ENCODE measurements around the gene CHAMP1.

- TF ChIP-seq SNAI2 (CRISPR knock-in tag; IDR thresholded peaks at IDR 0.05) (no peak), TSHZ2 (CRISPR knock-in tag; IDR thresholded peaks at IDR 0.05) (no peak), ZFP30 (CRISPR knock-in tag; IDR thresholded peaks at IDR 0.05) (no peak), PPARA (CRISPR knock-in tag; IDR thresholded peaks at IDR 0.05; ENCODE audit: borderline replicate concordance) (no peak), RARB (CRISPR knock-in tag; IDR thresholded peaks at IDR 0.05) (no peak), CREB5 (CRISPR knock-in tag; IDR thresholded peaks at IDR 0.05; ENCODE audit: low read depth) (no peak), POU6F1 (CRISPR knock-in tag; IDR thresholded peaks at IDR 0.05; ENCODE audit: borderline replicate concordance, low read depth) (no peak), ZNF70 (CRISPR knock-in tag; IDR thresholded peaks at IDR 0.05) (no peak), CSRNP3 (CRISPR knock-in tag; IDR thresholded peaks at IDR 0.05) (no peak), PATZ1 (CRISPR knock-in tag; IDR thresholded peaks at IDR 0.05; ENCODE audit: borderline replicate concordance) (no peak), GLIS3 (CRISPR knock-in tag; IDR thresholded peaks at IDR 0.05) (no peak), ZNF565 (CRISPR knock-in tag; conservative IDR thresholded peaks at IDR 0.05; ENCODE audit: low read depth) (no peak), ESRRG (CRISPR knock-in tag; IDR thresholded peaks at IDR 0.05) (no peak)
These were observed 4.4 kb upstream of the CHAMP1 start for GRCh38 chr13:114309806-114310410.
